Neural crest cell (in vitro differentiated cells): Measurements from ENCODE around the gene CDK14. TPM values are rescaled to one million over a fixed set of nuclear protein-coding genes. Genes with fewer than 3 reads are reported as not detected.

ENCODE experiments used
- DNase-seq: peaks from one replicate; pipeline ENCODE4 v3.0.0; 2021; ENCODE audit warnings: low read depth, mixed read lengths, low spot score
- H3K27ac Mint-ChIP-seq: one replicate; pipeline ENCODE4 v1.8.0; 2021; ENCODE audit warnings: mild to moderate bottlenecking, mixed read lengths; ENCODE audit not compliant: unreplicated experiment
- H3K27me3 Mint-ChIP-seq: 2 replicates; pipeline ENCODE4 v1.8.0; 2021; ENCODE audit warnings: low read depth, mild to moderate bottlenecking, mixed read lengths
- H3K36me3 Mint-ChIP-seq: 2 replicates; pipeline ENCODE4 v1.8.0; 2021; ENCODE audit warnings: low read depth, mild to moderate bottlenecking, mixed read lengths
- H3K4me1 Mint-ChIP-seq: 2 replicates; pipeline ENCODE4 v1.8.0; 2021; ENCODE audit warnings: mixed read lengths
- H3K4me3 Mint-ChIP-seq: one replicate; pipeline ENCODE4 v1.8.0; 2021; ENCODE audit warnings: mild to moderate bottlenecking, mixed read lengths
- H3K9me3 Mint-ChIP-seq: 2 replicates; pipeline ENCODE4 v1.8.0; 2021; ENCODE audit warnings: mixed read lengths
- CTCF ChIP-seq: fragments of 200-600 bp; sonication (generic); conservative IDR thresholded peaks from 2 replicates; pipeline ENCODE4 v1.5.0; 2021; ENCODE audit warnings: antibody characterized with exemption, mild to moderate bottlenecking
- total RNA-seq: library from RNA; stranded (reverse); gene quantifications from 2 replicates; pipeline ENCODE4 v1.2.1, GENCODE V29; 2021

The CDK14 gene
- total RNA-seq, 1 donor from 2014 or later, result 49.6 TPM

- no peak for TF ChIP-seq CTCF
- Mint-ChIP-seq H3K36me3 (peaks cover 17% of the 10 kb centered on the region), H3K9me3 (peaks cover 5% of the 10 kb centered on the region), H3K4me1 (peaks cover 3% of the 10 kb centered on the region), H3K27ac (no peak overlapping the region), H3K27me3 (no peaks in the 10 kb centered on the region), H3K4me3 (no peak overlapping the region)
- no peak for DNase-seq
Observed at GRCh38 chr7:90877201-90877600, 281.1 kb downstream of the CDK14 start.

GRCh38 chr7:90879924-90880323 lies 283.8 kb downstream of the CDK14 start:
- Mint-ChIP-seq H3K27ac (no peak overlapping the region), H3K36me3 (peaks cover 16% of the 10 kb centered on the region), H3K9me3 (peaks cover 11% of the 10 kb centered on the region), H3K4me1 (peaks cover 3% of the 10 kb centered on the region), H3K27me3 (no peaks in the 10 kb centered on the region), H3K4me3 (no peak overlapping the region)
- no peak for TF ChIP-seq CTCF
- DNase-seq, result no peak

- H3K9me3 Mint-ChIP-seq, result peaks cover 6% of the 10 kb centered on the region
- H3K4me3 Mint-ChIP-seq, result no peak overlapping the region
- peaks cover 6% of the 10 kb centered on the region for H3K4me1 Mint-ChIP-seq
- TF ChIP-seq CTCF, result no peak
- no peak for DNase-seq
- no peaks in the 10 kb centered on the region for H3K27me3 Mint-ChIP-seq
- peaks cover 5% of the 10 kb centered on the region for H3K36me3 Mint-ChIP-seq
- H3K27ac Mint-ChIP-seq, result no peak overlapping the region
Observed at GRCh38 chr7:90886416-90886815, 290.3 kb downstream of the CDK14 start.

- peaks cover 6% of the 10 kb centered on the region for H3K4me1 Mint-ChIP-seq
- H3K4me3 Mint-ChIP-seq, result no peak overlapping the region
- no peak for DNase-seq
- H3K27me3 Mint-ChIP-seq, result no peaks in the 10 kb centered on the region
- H3K36me3 Mint-ChIP-seq, result peaks cover 3% of the 10 kb centered on the region
- no peak for TF ChIP-seq CTCF
- H3K27ac Mint-ChIP-seq, result no peak overlapping the region
- H3K9me3 Mint-ChIP-seq, result no peaks in the 10 kb centered on the region
Observed at GRCh38 chr7:90889210-90889609, 293.1 kb downstream of the CDK14 start.

GRCh38 chr7:90889644-90890043 lies 293.5 kb downstream of the CDK14 start:
- no peak for TF ChIP-seq CTCF
- Mint-ChIP-seq H3K4me3 (no peak overlapping the region), H3K36me3 (peaks cover 3% of the 10 kb centered on the region), H3K27me3 (no peaks in the 10 kb centered on the region), H3K9me3 (no peaks in the 10 kb centered on the region), H3K27ac (no peak overlapping the region), H3K4me1 (peaks cover 6% of the 10 kb centered on the region)
- no peak for DNase-seq

- H3K27me3 Mint-ChIP-seq, result no peaks in the 10 kb centered on the region
- H3K36me3 Mint-ChIP-seq, result no peaks in the 10 kb centered on the region
- peaks cover 6% of the 10 kb centered on the region for H3K4me1 Mint-ChIP-seq
- H3K4me3 Mint-ChIP-seq, result no peak overlapping the region
- H3K27ac Mint-ChIP-seq, result no peak overlapping the region
- H3K9me3 Mint-ChIP-seq, result no peaks in the 10 kb centered on the region
- no peak for DNase-seq
- no peak for TF ChIP-seq CTCF
Observed at GRCh38 chr7:90891529-90891928, 295.4 kb downstream of the CDK14 start.
